Measurements from ENCODE around the gene SUN5. TPM values are rescaled to one million over a fixed set of nuclear protein-coding genes. Genes with fewer than 3 reads are reported as not detected.

The SUN5 gene
- total and polyA plus RNA-seq, 4 donors, result not detected

DNA sequence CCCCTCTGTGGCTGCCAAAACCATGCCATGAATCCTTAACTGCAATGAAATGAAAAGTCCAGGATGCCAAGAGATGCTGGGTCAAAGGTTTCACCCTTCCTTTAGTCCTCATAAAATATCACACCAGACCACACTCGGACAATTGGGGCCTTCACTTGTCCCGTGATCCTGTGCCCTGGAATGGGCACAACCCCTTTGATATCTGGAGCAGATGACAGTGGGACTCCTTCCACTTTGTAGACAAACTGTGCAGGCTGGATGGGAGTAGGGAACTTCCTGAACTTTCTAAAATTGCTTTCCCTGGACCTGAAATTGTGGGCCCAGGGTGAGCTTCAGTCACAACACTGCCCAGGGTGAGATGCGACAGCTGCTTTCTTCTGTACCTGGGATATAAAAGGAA is 17.6 kb upstream of the SUN5 start:
- ATAC-seq (ENCODE audit: insufficient read depth, low FRiP score) (no peak), DNase-seq (no peak)
- no peaks in the 10 kb centered on the region for H3K9me3 ChIP-seq (ENCODE audit: control insufficient read depth in 4 of 4, insufficient read depth in 3 of 4, low read length in 3 of 4)
- no peak overlapping the region for H3K4me3 ChIP-seq
- peaks cover 0 to 24% (median 3%) of the 10 kb centered on the region in 3 donors for H3K27me3 ChIP-seq (ENCODE audit: control insufficient read depth in 3 of 3, insufficient read depth in 3 of 3, low read length in 2 of 3)
- H3K27ac ChIP-seq (ENCODE audit: low read depth in 1 of 2, low read length in 1 of 2), result no peak overlapping the region
- H3K36me3 ChIP-seq (ENCODE audit: control insufficient read depth in 4 of 4, insufficient read depth in 4 of 4, low read length in 4 of 4), result no peaks in the 10 kb centered on the region
- 68 to 80% methylated on average over 3 of the region's 3 CpGs for WGBS, 2 donors
- H3K4me1 ChIP-seq (ENCODE audit: control insufficient read depth in 5 of 5, insufficient read depth in 5 of 5, low read length in 5 of 5), result no peaks in the 10 kb centered on the region
- TF ChIP-seq, protein P1, sequence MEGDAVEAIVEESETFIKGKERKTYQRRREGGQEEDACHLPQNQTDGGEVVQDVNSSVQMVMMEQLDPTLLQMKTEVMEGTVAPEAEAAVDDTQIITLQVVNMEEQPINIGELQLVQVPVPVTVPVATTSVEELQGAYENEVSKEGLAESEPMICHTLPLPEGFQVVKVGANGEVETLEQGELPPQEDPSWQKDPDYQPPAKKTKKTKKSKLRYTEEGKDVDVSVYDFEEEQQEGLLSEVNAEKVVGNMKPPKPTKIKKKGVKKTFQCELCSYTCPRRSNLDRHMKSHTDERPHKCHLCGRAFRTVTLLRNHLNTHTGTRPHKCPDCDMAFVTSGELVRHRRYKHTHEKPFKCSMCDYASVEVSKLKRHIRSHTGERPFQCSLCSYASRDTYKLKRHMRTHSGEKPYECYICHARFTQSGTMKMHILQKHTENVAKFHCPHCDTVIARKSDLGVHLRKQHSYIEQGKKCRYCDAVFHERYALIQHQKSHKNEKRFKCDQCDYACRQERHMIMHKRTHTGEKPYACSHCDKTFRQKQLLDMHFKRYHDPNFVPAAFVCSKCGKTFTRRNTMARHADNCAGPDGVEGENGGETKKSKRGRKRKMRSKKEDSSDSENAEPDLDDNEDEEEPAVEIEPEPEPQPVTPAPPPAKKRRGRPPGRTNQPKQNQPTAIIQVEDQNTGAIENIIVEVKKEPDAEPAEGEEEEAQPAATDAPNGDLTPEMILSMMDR (IDR thresholded peaks at IDR 0.05; ENCODE audit: control extremely low read depth, extremely low read depth), result no peak
- no peak overlapping the region for H3K9ac ChIP-seq (ENCODE audit: insufficient read depth in 1 of 2, low read length in 2 of 2)

DNA sequence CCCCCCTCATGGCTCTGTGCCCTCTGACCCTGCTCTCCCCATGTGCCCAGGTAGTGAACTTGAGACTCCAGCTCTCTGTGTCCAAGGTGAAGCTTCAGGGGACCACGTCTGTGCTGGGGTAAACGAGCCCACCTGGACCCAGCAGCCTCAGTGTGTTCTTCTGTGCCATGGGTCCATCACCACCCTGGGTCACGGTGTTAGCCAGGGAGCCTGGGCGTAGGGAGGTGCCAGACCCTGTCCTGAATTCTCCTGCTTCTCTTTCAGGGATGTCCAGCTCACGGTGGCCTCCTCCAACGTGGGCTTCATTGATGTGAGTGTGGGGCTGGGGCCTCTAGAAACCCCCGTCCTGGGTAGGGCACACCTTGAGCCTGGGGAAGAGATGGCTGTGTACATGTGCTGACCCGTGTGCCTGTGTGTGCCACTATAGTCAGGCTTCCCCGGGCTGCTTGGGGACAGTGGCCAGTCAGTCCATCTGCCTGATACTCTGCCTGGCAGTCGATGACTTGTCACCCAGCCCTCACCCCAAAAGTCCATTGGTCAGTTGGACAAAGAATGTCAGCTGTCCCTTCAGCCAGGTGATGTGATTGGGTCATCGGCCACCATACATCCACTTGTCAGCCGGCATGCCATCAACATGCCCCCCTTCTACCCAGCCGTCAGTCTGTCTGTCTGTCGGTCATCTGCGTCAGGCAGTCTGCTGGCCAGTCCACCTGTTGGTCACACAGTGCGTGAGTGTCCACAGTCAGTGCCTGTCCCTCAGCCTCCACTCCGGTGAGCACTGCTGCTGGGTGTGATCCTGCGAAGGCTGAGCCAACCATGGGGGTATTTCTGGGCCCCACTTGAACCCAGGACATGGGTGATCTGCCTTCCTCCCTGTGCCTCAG is 16.3 kb upstream of the SUN5 start:
- TF ChIP-seq, protein P1 (IDR thresholded peaks at IDR 0.05; ENCODE audit: control extremely low read depth, extremely low read depth), result no peak
- DNase-seq (no peak), ATAC-seq (ENCODE audit: insufficient read depth, low FRiP score) (no peak)
- peaks cover 0 to 24% (median 3%) of the 10 kb centered on the region in 3 donors for H3K27me3 ChIP-seq (ENCODE audit: control insufficient read depth in 3 of 3, insufficient read depth in 3 of 3, low read length in 2 of 3)
- 85 to 92% methylated on average over 18 of the region's 18 CpGs for WGBS, 2 donors
- no peaks in the 10 kb centered on the region for H3K9me3 ChIP-seq (ENCODE audit: control insufficient read depth in 4 of 4, insufficient read depth in 3 of 4, low read length in 3 of 4)
- H3K4me3 ChIP-seq, result no peak overlapping the region
- no peaks in the 10 kb centered on the region for H3K4me1 ChIP-seq (ENCODE audit: control insufficient read depth in 5 of 5, insufficient read depth in 5 of 5, low read length in 5 of 5)
- H3K36me3 ChIP-seq (ENCODE audit: control insufficient read depth in 4 of 4, insufficient read depth in 4 of 4, low read length in 4 of 4), result no peaks in the 10 kb centered on the region
- no peak overlapping the region for H3K9ac ChIP-seq (ENCODE audit: insufficient read depth in 1 of 2, low read length in 2 of 2)
- no peak overlapping the region for H3K27ac ChIP-seq (ENCODE audit: low read depth in 1 of 2, low read length in 1 of 2)

DNA sequence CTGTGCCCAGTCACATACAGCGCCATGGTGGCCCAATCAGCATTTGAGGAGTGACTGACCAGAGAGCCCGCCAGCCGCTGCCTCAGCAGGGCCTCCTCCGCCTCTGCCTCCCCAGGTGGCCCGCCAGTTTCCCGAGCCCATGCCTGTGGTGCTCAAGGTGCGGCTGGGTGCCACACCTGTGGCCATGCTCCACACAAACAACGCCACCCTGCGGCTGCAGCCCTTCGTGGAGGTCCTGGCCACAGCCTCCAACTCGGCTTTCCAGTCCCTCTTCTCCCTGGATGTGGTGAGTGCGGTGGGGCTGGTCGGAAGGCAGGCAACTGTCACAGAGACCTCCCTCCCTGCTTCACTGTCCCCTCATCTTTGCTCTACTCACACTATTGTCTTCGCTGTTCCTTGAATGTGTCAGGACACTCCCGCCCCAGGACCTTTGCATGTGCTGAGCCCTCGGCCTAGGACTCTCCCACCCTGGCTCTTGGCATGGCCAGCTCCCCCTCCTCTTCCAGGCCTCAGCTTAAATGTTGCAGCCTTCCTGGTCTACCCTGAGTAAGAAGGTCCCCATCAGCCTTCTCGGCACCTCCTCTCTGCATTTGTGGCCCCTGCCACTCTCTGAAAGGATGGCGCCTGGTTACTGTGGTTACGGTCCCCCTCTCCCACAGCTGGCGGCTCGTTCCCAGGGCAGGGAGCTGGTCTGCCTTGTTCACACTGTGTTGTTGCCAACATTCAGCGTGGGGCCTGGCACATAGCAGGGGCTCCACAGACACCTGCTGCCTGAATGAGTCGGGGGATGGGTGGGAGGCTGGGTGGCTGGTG is 15.4 kb upstream of the SUN5 start:
- TF ChIP-seq, protein P1 (IDR thresholded peaks at IDR 0.05; ENCODE audit: control extremely low read depth, extremely low read depth), result no peak
- WGBS, 2 donors, result 88 to 93% methylated on average over 23 of the region's 23 CpGs
- H3K9me3 ChIP-seq (ENCODE audit: control insufficient read depth in 4 of 4, insufficient read depth in 3 of 4, low read length in 3 of 4), result no peaks in the 10 kb centered on the region
- H3K4me1 ChIP-seq (ENCODE audit: control insufficient read depth in 5 of 5, insufficient read depth in 5 of 5, low read length in 5 of 5), result no peaks in the 10 kb centered on the region
- peaks cover 0 to 17% (median under 1%) of the 10 kb centered on the region in 3 donors for H3K27me3 ChIP-seq (ENCODE audit: control insufficient read depth in 3 of 3, insufficient read depth in 3 of 3, low read length in 2 of 3)
- H3K36me3 ChIP-seq (ENCODE audit: control insufficient read depth in 4 of 4, insufficient read depth in 4 of 4, low read length in 4 of 4), result no peaks in the 10 kb centered on the region
- no peak for DNase-seq
- no peak for ATAC-seq (ENCODE audit: insufficient read depth, low FRiP score)
- H3K9ac ChIP-seq (ENCODE audit: insufficient read depth in 1 of 2, low read length in 2 of 2), result no peak overlapping the region
- H3K27ac ChIP-seq (ENCODE audit: low read depth in 1 of 2, low read length in 1 of 2), result no peak overlapping the region
- H3K4me3 ChIP-seq, result no peak overlapping the region
